Naive thymus-derived CD4-positive, alpha-beta T cell (primary cell): Measurements from ENCODE around the gene TGFBR2. TPM values are rescaled to one million over a fixed set of nuclear protein-coding genes. Genes with fewer than 3 reads are reported as not detected.

Experiments
- ATAC-seq: fragments of 150-1000 bp; cut with Tn5 transposase; 2 replicates; pipeline ENCODE4 v1.10.0; 2021; ENCODE audit warnings: mild to moderate bottlenecking, moderate library complexity
- CTCF ChIA-PET: fragments of 350-600 bp; sonication (Branson Sonifier 250); formaldehyde crosslinking; loops from one replicate; lab custom pipeline; 2021; ENCODE audit warnings: antibody characterized with exemption; lab: Charles Lee
- POLR2A ChIA-PET: fragments of 350-600 bp; sonication (Branson Sonifier 250); formaldehyde crosslinking; loops from one replicate; lab custom pipeline; 2021; ENCODE audit warnings: antibody characterized with exemption, inconsistent platforms; lab: Charles Lee
- DNase-seq, 9 donors: peaks; one replicate each; pipeline versions ENCODE4 v3.0.0 to v3.0.0-alpha.2; 2020 to 2022; ENCODE audit warnings: mixed read lengths in 1 of 9
- H3K27ac ChIP-seq: one replicate; pipeline ENCODE4 v1.7.0; 2013; ENCODE audit warnings: mild to moderate bottlenecking, low read depth, low read length, moderate library complexity
- H3K27me3 ChIP-seq, 2 donors: one replicate each; pipeline ENCODE4 v1.7.0; 2013; ENCODE audit warnings: low read length in 2 of 2, mild to moderate bottlenecking in 2 of 2, moderate library complexity in 2 of 2; ENCODE audit not compliant: control insufficient read depth in 2 of 2, insufficient read depth in 2 of 2
- H3K36me3 ChIP-seq, 3 experiments: 1 replicate in 2 of 3; 2 replicates in 1 of 3; pipeline ENCODE4 v1.7.0; 2013; ENCODE audit warnings: low read length in 3 of 3, mild to moderate bottlenecking in 3 of 3, moderate library complexity in 1 of 3; ENCODE audit not compliant: insufficient read depth in 3 of 3, control insufficient read depth in 2 of 3
- H3K4me1 ChIP-seq, 2 donors: one replicate each; pipeline ENCODE4 v1.7.0; 2013; ENCODE audit warnings: low read length in 2 of 2, mild to moderate bottlenecking in 2 of 2, moderate library complexity in 1 of 2; ENCODE audit not compliant: control insufficient read depth in 2 of 2, insufficient read depth in 2 of 2
- H3K4me3 ChIP-seq: 2 replicates; pipeline ENCODE4 v1.7.0; 2013; ENCODE audit warnings: mild to moderate bottlenecking, low read length
- H3K9me3 ChIP-seq, 3 experiments: 1 replicate in 2 of 3; 2 replicates in 1 of 3; pipeline ENCODE4 v1.7.0; 2013; ENCODE audit warnings: low read length in 3 of 3; ENCODE audit not compliant: control insufficient read depth in 2 of 3
- H3K27ac Mint-ChIP-seq, 9 donors: one replicate each; pipeline ENCODE4 v1.8.0; 2020 to 2022; ENCODE audit warnings: mixed read lengths in 9 of 9, mild to moderate bottlenecking in 8 of 9, moderate library complexity in 5 of 9, inconsistent platforms in 2 of 9
- H3K27me3 Mint-ChIP-seq, 5 donors: one replicate each; pipeline ENCODE4 v1.8.0; 2021 to 2022; ENCODE audit warnings: mixed read lengths in 5 of 5, mild to moderate bottlenecking in 1 of 5
- H3K36me3 Mint-ChIP-seq, 5 donors: one replicate each; pipeline ENCODE4 v1.8.0; 2020 to 2022; ENCODE audit warnings: mixed read lengths in 5 of 5, mild to moderate bottlenecking in 3 of 5, inconsistent platforms in 1 of 5
- H3K4me1 Mint-ChIP-seq, 7 donors: one replicate each; pipeline ENCODE4 v1.8.0; 2020 to 2022; ENCODE audit warnings: mixed read lengths in 7 of 7, mild to moderate bottlenecking in 3 of 7, inconsistent platforms in 1 of 7
- H3K4me3 Mint-ChIP-seq, 10 donors: one replicate each; pipeline ENCODE4 v1.8.0; 2020 to 2022; ENCODE audit warnings: mild to moderate bottlenecking in 10 of 10, mixed read lengths in 10 of 10, moderate library complexity in 6 of 10, inconsistent platforms in 2 of 10
- H3K9me3 Mint-ChIP-seq, 11 donors: one replicate each; pipeline ENCODE4 v1.8.0; 2020 to 2022; ENCODE audit warnings: mixed read lengths in 11 of 11, mild to moderate bottlenecking in 4 of 11, inconsistent platforms in 1 of 11, moderate library complexity in 1 of 11
- intact Hi-C, 2 donors: fragments of 100-400 bp; cut with micrococcal nuclease; formaldehyde crosslinking; loops; one replicate each; pipeline ENCODE4 v1.15.1; 2023
- polyA plus RNA-seq, 2 donors: library from polyadenylated mRNA; unstranded; fragments of 300-500 nt; fragmentation: Illumina TruSeq; gene quantifications; one replicate each; pipeline ENCODE4 v1.2.3, GENCODE V29; 2021
- total RNA-seq, 6 experiments: library from RNA in 5 of 6; stranded (reverse) in 5 of 6; gene quantifications; 1 replicate in 5 of 6; 2 replicates in 1 of 6; pipeline ENCODE4 v1.2.3 and lab custom pipeline; 2021 to 2026

Gene TGFBR2
- total and polyA plus RNA-seq, 7 experiments from 2014 or later, result 63.0 to 263 (median 155) TPM

GRCh38 chr3:30684356-30684755 lies 78.0 kb downstream of the TGFBR2 start:
- intact Hi-C loops, result no loop called here
- ATAC-seq, result no peak
- Mint-ChIP-seq H3K9me3 (no peaks in the 10 kb centered on the region), H3K4me1 (peaks cover 67 to 100% (median 98%) of the 10 kb centered on the region in 7 donors), H3K36me3 (peaks cover 29 to 79% (median 66%) of the 10 kb centered on the region in 5 donors), H3K27ac (peak overlapping the region in 7 of 9 donors; percentile 86 to 98 (median 89)), H3K4me3 (peak overlapping the region in 6 of 10 donors; percentile 9 to 67 (median 63)), H3K27me3 (no peaks in the 10 kb centered on the region)
- Histone ChIP-seq H3K4me3 (no peak overlapping the region), H3K27me3 (no peaks in the 10 kb centered on the region), H3K9me3 (no peaks in the 10 kb centered on the region), H3K4me1 (peaks cover 42 to 82% of the 10 kb centered on the region in 2 donors), H3K27ac (peak overlapping the region; percentile 24), H3K36me3 (peaks cover 4 to 74% (median 7%) of the 10 kb centered on the region in 3 experiments)
- no peak for DNase-seq
- ChIA-PET CTCF (interaction anchor here (1.5 kb wide), 1 partner anchor 9 kb away, joined by 4 read pairs; no protein-coding TSS in a partner anchor), POLR2A (interaction anchor here (0.6 to 1.3 kb wide), 7 partner anchors 9 to 291 kb away, joined by 3 to 5 read pairs (median 3); no protein-coding TSS in a partner anchor)

GRCh38 chr3:30685267-30685667 lies 78.9 kb downstream of the TGFBR2 start:
- Histone ChIP-seq H3K27ac (peak overlapping the region; percentile 24), H3K27me3 (no peaks in the 10 kb centered on the region), H3K4me3 (peak overlapping the region; percentile 4), H3K9me3 (no peaks in the 10 kb centered on the region), H3K4me1 (peaks cover 41 to 81% of the 10 kb centered on the region in 2 donors), H3K36me3 (peaks cover 3 to 78% (median 6%) of the 10 kb centered on the region in 3 experiments)
- H3K27ac Mint-ChIP-seq, result peak overlapping the region; percentile 26 to 98 (median 89)
- CTCF ChIA-PET, result interaction anchor here (0.6 to 1.5 kb wide), 4 partner anchors 8 to 228 kb away, joined by 3 to 4 read pairs (median 4); no protein-coding TSS in a partner anchor
- H3K4me1 Mint-ChIP-seq, result peaks cover 64 to 100% (median 97%) of the 10 kb centered on the region in 7 donors
- H3K4me3 Mint-ChIP-seq, result peak overlapping the region in 9 of 10 donors; percentile 1 to 67 (median 50)
- H3K27me3 Mint-ChIP-seq, result no peaks in the 10 kb centered on the region
- peaks cover 29 to 83% (median 65%) of the 10 kb centered on the region in 5 donors for H3K36me3 Mint-ChIP-seq
- ATAC-seq, result no peak
- no peaks in the 10 kb centered on the region for H3K9me3 Mint-ChIP-seq
- DNase-seq, result no peak
- intact Hi-C loops, result no loop called here
- POLR2A ChIA-PET, result interaction anchor here (0.9 to 1.6 kb wide), 10 partner anchors 8 to 79 kb away, joined by 3 to 7 read pairs (median 4); partner anchors contain the start of gene TGFBR2

- Mint-ChIP-seq H3K27ac (peak overlapping the region; percentile 11 to 98 (median 86)), H3K4me1 (peaks cover 62 to 100% (median 97%) of the 10 kb centered on the region in 7 donors), H3K27me3 (no peaks in the 10 kb centered on the region), H3K9me3 (no peaks in the 10 kb centered on the region), H3K4me3 (peak overlapping the region in 4 of 10 donors; percentile 1 to 61 (median 43)), H3K36me3 (peaks cover 28 to 82% (median 63%) of the 10 kb centered on the region in 5 donors)
- ChIA-PET POLR2A (interaction anchor here (0.6 to 1.6 kb wide), 10 partner anchors 9 to 488 kb away, joined by 3 to 7 read pairs (median 3); partner anchors contain the start of gene TGFBR2), CTCF (interaction anchor here (0.6 to 1.5 kb wide), 3 partner anchors 9 to 55 kb away, joined by 3 to 4 read pairs (median 4); no protein-coding TSS in a partner anchor)
- intact Hi-C loops, result no loop called here
- H3K4me1 ChIP-seq, result peaks cover 38 to 78% of the 10 kb centered on the region in 2 donors
- peaks cover 2 to 82% (median 7%) of the 10 kb centered on the region in 3 experiments for H3K36me3 ChIP-seq
- H3K4me3 ChIP-seq, result no peak overlapping the region
- peak overlapping the region; percentile 14 for H3K27ac ChIP-seq
- H3K27me3 ChIP-seq, result no peaks in the 10 kb centered on the region
- DNase-seq (no peak), ATAC-seq (no peak)
- H3K9me3 ChIP-seq, result no peaks in the 10 kb centered on the region
Observed at GRCh38 chr3:30686176-30686575, 79.8 kb downstream of the TGFBR2 start.

GRCh38 chr3:30686799-30687198 lies 80.4 kb downstream of the TGFBR2 start:
- peaks cover 32 to 76% of the 10 kb centered on the region in 2 donors for H3K4me1 ChIP-seq
- Mint-ChIP-seq H3K27me3 (no peaks in the 10 kb centered on the region), H3K4me1 (peaks cover 56 to 100% (median 96%) of the 10 kb centered on the region in 7 donors), H3K9me3 (no peaks in the 10 kb centered on the region), H3K27ac (peak overlapping the region in 8 of 9 donors; percentile 26 to 98 (median 86)), H3K4me3 (peak overlapping the region in 5 of 10 donors; percentile 1 to 61 (median 36)), H3K36me3 (peaks cover 24 to 80% (median 59%) of the 10 kb centered on the region in 5 donors)
- H3K4me3 ChIP-seq, result no peak overlapping the region
- H3K27ac ChIP-seq, result peak overlapping the region; percentile 26
- POLR2A ChIA-PET, result interaction anchor here (0.6 to 1.6 kb wide), 6 partner anchors 22 to 67 kb away, joined by 3 to 7 read pairs (median 3); no protein-coding TSS in a partner anchor
- H3K9me3 ChIP-seq, result no peaks in the 10 kb centered on the region
- intact Hi-C loops, result no loop called here
- DNase-seq (no peak), ATAC-seq (no peak)
- H3K36me3 ChIP-seq, result peaks cover 0 to 83% (median 7%) of the 10 kb centered on the region in 3 experiments
- CTCF ChIA-PET, result interaction anchor here (1.1 to 1.5 kb wide), 2 partner anchors 10 to 55 kb away, joined by 3 to 4 read pairs; no protein-coding TSS in a partner anchor
- no peaks in the 10 kb centered on the region for H3K27me3 ChIP-seq

- intact Hi-C loops, result loop anchor here (2.0 kb wide), 1 partner anchor 13 kb away; no protein-coding TSS in a partner anchor
- H3K4me1 ChIP-seq, result peaks cover 25 to 67% of the 10 kb centered on the region in 2 donors
- peak overlapping the region; percentile 26 for H3K27ac ChIP-seq
- H3K9me3 Mint-ChIP-seq, result no peaks in the 10 kb centered on the region
- peak overlapping the region; percentile 27 to 98 (median 90) for H3K27ac Mint-ChIP-seq
- H3K36me3 Mint-ChIP-seq, result peaks cover 28 to 78% (median 63%) of the 10 kb centered on the region in 5 donors
- ChIA-PET POLR2A (interaction anchor here (1.1 to 2.2 kb wide), 5 partner anchors 10 to 80 kb away, joined by 3 to 11 read pairs (median 8); no protein-coding TSS in a partner anchor), CTCF (interaction anchor here (0.6 to 2.0 kb wide), 5 partner anchors 16 to 368 kb away, joined by 3 to 9 read pairs (median 4); partner anchors contain the start of gene TGFBR2)
- H3K27me3 ChIP-seq, result no peaks in the 10 kb centered on the region
- no peaks in the 10 kb centered on the region for H3K9me3 ChIP-seq
- H3K27me3 Mint-ChIP-seq, result no peaks in the 10 kb centered on the region
- ATAC-seq (no peak), DNase-seq (no peak)
- no peak overlapping the region for H3K4me3 ChIP-seq
- peaks cover 6 to 86% (median 7%) of the 10 kb centered on the region in 3 experiments for H3K36me3 ChIP-seq
- peak overlapping the region in 7 of 10 donors; percentile 5 to 66 (median 35) for H3K4me3 Mint-ChIP-seq
- H3K4me1 Mint-ChIP-seq, result peaks cover 52 to 100% (median 96%) of the 10 kb centered on the region in 7 donors
Observed at GRCh38 chr3:30687930-30688570, 81.6 kb downstream of the TGFBR2 start.
